K562 (cell line): ENCODE measurements around the gene ARMC12. TPM values are rescaled to one million over a fixed set of nuclear protein-coding genes. Genes with fewer than 3 reads are reported as not detected.

ENCODE experiments used
- CBFB ChIP-seq: sonication (generic); formaldehyde crosslinking; IDR thresholded peaks from 2 replicates; pipeline ENCODE4 v1.4.0; 2020; ENCODE audit warnings: mild to moderate bottlenecking, missing genetic modification reagents
- CREBBP ChIP-seq: IDR thresholded peaks from one replicate; pipeline ENCODE4 v1.6.1; 2012; ENCODE audit warnings: low read depth, mild to moderate bottlenecking, control low read depth, inconsistent platforms, low read length
- EHMT2 ChIP-seq: fragments of 450-650 bp; IDR thresholded peaks from 2 replicates; pipeline ENCODE4 v1.6.1; 2018; ENCODE audit warnings: antibody characterized with exemption
- FOXK1 ChIP-seq: sonication (generic); formaldehyde crosslinking; IDR thresholded peaks from 2 replicates; pipeline ENCODE4 v1.8.0; 2022; ENCODE audit warnings: missing genetic modification reagents, mild to moderate bottlenecking, borderline replicate concordance
- HMG20B ChIP-seq: fragments of 250-450 bp; sonication (Bioruptor Pico); IDR thresholded peaks from 2 replicates; pipeline ENCODE4 v1.5.0; 2021; ENCODE audit warnings: mild to moderate bottlenecking
- KAT7 ChIP-seq: sonication (generic); formaldehyde crosslinking; IDR thresholded peaks from 2 replicates; pipeline ENCODE4 v1.8.0; 2022; ENCODE audit warnings: missing genetic modification reagents, mild to moderate bottlenecking, borderline replicate concordance
- MCM2 ChIP-seq: fragments of 450-650 bp; IDR thresholded peaks from 2 replicates; pipeline ENCODE4 v1.6.1; 2017; ENCODE audit warnings: low read depth, mild to moderate bottlenecking
- MED1 ChIP-seq: sonication (generic); formaldehyde crosslinking; IDR thresholded peaks from 2 replicates; pipeline ENCODE4 v1.8.1; 2023; ENCODE audit warnings: missing genetic modification reagents, borderline replicate concordance
- MITF ChIP-seq: IDR thresholded peaks from 2 replicates; pipeline ENCODE4 v1.6.1; 2014; ENCODE audit warnings: antibody characterized with exemption
- MTA2 ChIP-seq: fragments of 450-650 bp; IDR thresholded peaks from 2 replicates; pipeline ENCODE4 v1.6.1; 2016; ENCODE audit warnings: low read depth
- MYBL2 ChIP-seq, 2 experiments: fragments of 450-650 bp in 1 of 2; sonication (generic) in 1 of 2; formaldehyde crosslinking in 1 of 2; IDR thresholded peaks; 2 replicates each; pipeline versions ENCODE4 v1.6.1 to v1.8.1; 2017 to 2022; ENCODE audit warnings: borderline replicate concordance in 1 of 2, inconsistent platforms in 1 of 2, low read depth in 1 of 2, mild to moderate bottlenecking in 1 of 2, missing genetic modification reagents in 1 of 2, moderate library complexity in 1 of 2
- NELFE ChIP-seq: IDR thresholded peaks from 2 replicates; pipeline ENCODE4 v1.6.1; 2011; ENCODE audit warnings: mild to moderate bottlenecking; ENCODE audit not compliant: insufficient read depth, insufficient read length
- POLR2AphosphoS2 ChIP-seq: IDR thresholded peaks from 2 replicates; pipeline ENCODE4 v1.6.1; 2012; ENCODE audit warnings: low read length, improper control_type of control experiment
- RAD21 ChIP-seq, 2 experiments: fragments of 250-450 bp in 1 of 2; fragments of 450-650 bp in 1 of 2; sonication (Bioruptor Pico) in 1 of 2; formaldehyde crosslinking in 1 of 2; IDR thresholded peaks in 1 of 2; conservative IDR thresholded peaks in 1 of 2; 2 replicates each; pipeline versions ENCODE4 v1.4.0 to v1.8.0; 2020 to 2022; ENCODE audit warnings: mild to moderate bottlenecking in 2 of 2, moderate library complexity in 1 of 2
- SIRT6 ChIP-seq: IDR thresholded peaks from one replicate; pipeline ENCODE4 v1.6.1; 2012; ENCODE audit warnings: low read depth, mild to moderate bottlenecking, control low read depth, inconsistent platforms, low read length, moderate library complexity
- TAF15 ChIP-seq: fragments of 200-400 bp; formaldehyde crosslinking; IDR thresholded peaks from 2 replicates; pipeline ENCODE4 v1.6.1; 2017; ENCODE audit warnings: mild to moderate bottlenecking, low read depth, low read length, moderate library complexity
- TAF9B ChIP-seq: fragments of 450-650 bp; IDR thresholded peaks from 2 replicates; pipeline ENCODE4 v1.6.1; 2018; ENCODE audit warnings: mild to moderate bottlenecking; ENCODE audit not compliant: partially characterized antibody
- TBL1XR1 ChIP-seq, 2 experiments: IDR thresholded peaks; 2 replicates each; pipeline ENCODE4 v1.6.1; 2012; ENCODE audit warnings: improper control_type of control experiment in 2 of 2, low read length in 2 of 2, mild to moderate bottlenecking in 1 of 2
- TBP ChIP-seq: optimal IDR thresholded peaks from 2 replicates; pipeline ENCODE3; 2011; ENCODE audit warnings: low read depth, low read length, improper control_type of control experiment
- TCF3 ChIP-seq: sonication (generic); formaldehyde crosslinking; IDR thresholded peaks from 2 replicates; pipeline ENCODE4 v1.4.0; 2020; ENCODE audit warnings: mild to moderate bottlenecking, missing genetic modification reagents
- XRCC3 ChIP-seq: fragments of 450-650 bp; IDR thresholded peaks from 2 replicates; pipeline ENCODE4 v1.6.1; 2017; ENCODE audit warnings: mild to moderate bottlenecking, moderate library complexity
- ZFPM2 ChIP-seq: fragments of 250-450 bp; sonication (Bioruptor Pico); IDR thresholded peaks from 2 replicates; pipeline ENCODE4 v1.5.1; 2022; ENCODE audit warnings: mild to moderate bottlenecking
- ZNF143 ChIP-seq: sonication (generic); formaldehyde crosslinking; IDR thresholded peaks from 2 replicates; pipeline ENCODE4 v1.9.0; 2022; ENCODE audit warnings: mild to moderate bottlenecking, missing genetic modification reagents
- ZNF212 ChIP-seq: fragments of 450-650 bp; formaldehyde crosslinking; IDR thresholded peaks from 2 replicates; pipeline ENCODE4 v1.4.0; 2020; ENCODE audit warnings: mild to moderate bottlenecking
- ZNF23 ChIP-seq: fragments of 250-450 bp; sonication (Bioruptor Pico); IDR thresholded peaks from 2 replicates; pipeline ENCODE4 v1.4.0; 2020; ENCODE audit warnings: mild to moderate bottlenecking
- ZNF395 ChIP-seq: fragments of 200-800 bp; sonication (Bioruptor generic); IDR thresholded peaks from 2 replicates; pipeline ENCODE4 v1.6.1; 2017; ENCODE audit warnings: missing genetic modification characterization, missing compliant biosample characterization
- ZNF583 ChIP-seq: fragments of 250-450 bp; sonication (Bioruptor Pico); IDR thresholded peaks from 2 replicates; pipeline ENCODE4 v1.4.0; 2020
- ZNF764 ChIP-seq: fragments of 250-450 bp; sonication (Bioruptor Pico); IDR thresholded peaks from 2 replicates; pipeline ENCODE4 v1.4.0; 2020; ENCODE audit warnings: low read depth, mild to moderate bottlenecking, moderate library complexity
- polyA plus RNA-seq, 8 experiments: library from polyadenylated mRNA; depleted of rRNA in 4 of 8; stranded (reverse) in 5 of 8; unstranded in 3 of 8; fragments of >200 nt; fragmentation: Nextera tagmentation in 2 of 8; fragmentation: Illumina TruSeq in 1 of 8; extraction: Ambion mirVana in 2 of 8; extraction: Trizol in 1 of 8; gene quantifications; 2 replicates each; pipeline versions ENCODE4 v1.2.1 to v1.2.3, GENCODE V29; 2011 to 2014; ENCODE audit warnings: inconsistent platforms in 1 of 8, missing spikeins in 1 of 8
- total RNA-seq, 7 experiments: library from RNA; depleted of rRNA in 6 of 7; stranded (reverse); fragments of >200 nt in 6 of 7; fragmentation: Illumina TruSeq in 2 of 7; extraction: Trizol in 2 of 7; gene quantifications; 2 replicates each; pipeline versions ENCODE4 v1.2.1 to v1.2.3, GENCODE V29; 2011 to 2021; ENCODE audit warnings: low replicate concordance in 1 of 7

ARMC12 gene
- total and polyA plus RNA-seq, 9 of the 15 experiments (the other 6 are each of a cell fraction or from before 2014, with no cell fraction given), result 0.09 to 0.58 (median 0.31) TPM; not detected in 3

DNA sequence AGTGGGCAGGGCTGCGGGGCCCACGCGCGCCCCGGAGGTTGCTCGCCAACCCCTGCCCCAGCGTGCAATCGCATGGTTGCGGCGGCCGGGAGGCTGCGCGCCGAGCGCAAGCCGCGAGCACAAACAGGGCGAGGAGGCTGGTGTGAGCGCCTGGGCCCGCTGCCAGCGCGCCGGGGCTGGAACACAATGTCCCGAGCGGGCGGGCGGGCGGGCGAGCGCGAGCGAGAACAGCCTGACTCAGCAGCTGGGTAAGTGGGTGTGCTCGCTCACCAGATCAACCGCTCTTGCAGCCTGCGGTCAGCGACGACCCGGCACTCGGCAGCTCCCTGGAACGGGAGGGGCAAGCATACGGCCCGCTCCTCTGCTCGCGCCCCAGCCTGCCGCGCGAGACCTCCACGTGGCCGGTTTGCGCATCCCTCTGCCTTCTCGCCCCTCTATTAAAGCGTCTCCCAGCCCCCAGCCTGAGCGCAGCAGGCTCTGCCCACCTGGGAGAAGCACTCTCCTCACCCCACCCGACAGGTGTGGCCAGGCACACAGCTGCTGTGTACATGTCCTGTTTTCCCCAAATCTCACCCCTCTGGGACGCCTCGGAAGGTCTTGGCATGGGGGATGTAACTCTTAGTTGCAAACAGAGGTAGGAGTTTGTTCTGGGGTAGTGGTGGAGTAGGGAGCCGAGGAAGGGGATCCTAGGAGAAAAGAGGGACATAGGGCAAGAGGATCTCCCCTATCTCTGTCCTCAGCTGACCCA, 8.7 kb upstream of the ARMC12 start (continued):
- TF ChIP-seq FOXK1 (CRISPR knock-in tag) (no peak), ZNF395 (CRISPR knock-in tag) (peak; percentile 88), MTA2 (no peak), CREBBP (no peak), TBP (peak; percentile 82), TAF9B (no peak), KAT7 (CRISPR knock-in tag) (no peak; the same call in 1 of the 2 replicates), ZNF23 (CRISPR knock-in tag) (no peak), MCM2 (no peak), ZNF212 (CRISPR knock-in tag) (no peak), CBFB (CRISPR knock-in tag) (peak; percentile 98), MYBL2 (IDR thresholded peaks at IDR 0.05; ENCODE audit: low read depth) (no peak), MYBL2 (CRISPR knock-in tag; IDR thresholded peaks at IDR 0.05; ENCODE audit: borderline replicate concordance) (no peak), RAD21 (CRISPR knock-in tag; conservative IDR thresholded peaks at IDR 0.05 in 1 of 2, IDR thresholded peaks at IDR 0.05 in 1 of 2) (peak in 1 of 2 experiments; percentile 18; a peak in 1 of 4 replicates), ZFPM2 (CRISPR knock-in tag) (no peak), MED1 (CRISPR knock-in tag) (no peak), ZNF583 (CRISPR knock-in tag) (no peak), MITF (no peak; the same call in 1 of the 2 replicates), EHMT2 (no peak), TCF3 (CRISPR knock-in tag) (0 out of 2 replicates have a peak, but pooled peaks have one; percentile 37), ZNF764 (no peak), TBL1XR1 (IDR thresholded peaks at IDR 0.05; ENCODE audit: low read length in 2 of 2) (peak in 1 of 2 experiments; percentile 59; a peak in 2 of 4 replicates), HMG20B (CRISPR knock-in tag) (no peak), POLR2AphosphoS2 (no peak), TAF15 (no peak), XRCC3 (no peak), ZNF143 (peak; percentile 57; the same call in 1 of the 2 replicates), SIRT6 (no peak), NELFE (no peak)
